Measurements from ENCODE around the gene MAP3K5.

The MAP3K5 gene

DNA sequence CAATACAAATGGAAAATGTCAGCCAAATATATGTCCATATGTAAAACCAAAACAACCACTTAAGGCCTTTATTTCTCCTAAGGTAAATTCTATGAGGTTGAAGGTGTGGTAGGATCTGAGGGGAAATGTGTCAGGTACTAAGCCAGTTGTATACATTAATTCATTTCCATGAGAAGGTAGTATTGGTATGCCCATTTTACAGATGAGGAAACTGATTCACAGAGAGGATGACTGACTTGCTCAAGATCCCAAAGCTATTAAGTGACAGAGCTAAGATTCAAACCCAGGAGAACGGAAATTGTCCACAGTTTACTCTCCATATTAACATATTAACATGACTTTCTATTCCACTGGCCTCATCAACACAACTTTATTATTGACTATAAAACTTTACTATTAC is 177.9 kb downstream of the MAP3K5 start:
- in situ Hi-C loops (cut with MboI; ENCODE audit: low sequenced_read_pairs), result no loop called here

DNA sequence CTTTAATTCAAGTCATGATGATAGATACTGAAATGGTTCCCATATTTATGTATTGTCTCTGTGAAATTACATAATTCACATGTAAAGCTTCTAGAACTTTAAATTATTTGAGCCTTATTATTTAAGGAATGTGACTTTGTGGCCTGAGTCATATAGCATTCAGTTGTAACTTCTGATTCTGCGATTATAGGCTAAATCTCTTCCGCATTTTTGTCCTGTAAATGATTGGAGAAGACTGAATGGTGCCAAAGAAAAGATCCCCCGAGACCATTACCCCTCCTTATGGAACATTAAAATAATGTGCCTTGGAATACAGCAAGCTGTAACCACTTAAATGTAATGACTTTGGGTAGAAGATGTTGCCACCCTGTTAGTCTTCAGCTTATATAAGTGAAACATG is 178.8 kb downstream of the MAP3K5 start:
- in situ Hi-C loops (cut with MboI; ENCODE audit: low sequenced_read_pairs), result no loop called here

DNA sequence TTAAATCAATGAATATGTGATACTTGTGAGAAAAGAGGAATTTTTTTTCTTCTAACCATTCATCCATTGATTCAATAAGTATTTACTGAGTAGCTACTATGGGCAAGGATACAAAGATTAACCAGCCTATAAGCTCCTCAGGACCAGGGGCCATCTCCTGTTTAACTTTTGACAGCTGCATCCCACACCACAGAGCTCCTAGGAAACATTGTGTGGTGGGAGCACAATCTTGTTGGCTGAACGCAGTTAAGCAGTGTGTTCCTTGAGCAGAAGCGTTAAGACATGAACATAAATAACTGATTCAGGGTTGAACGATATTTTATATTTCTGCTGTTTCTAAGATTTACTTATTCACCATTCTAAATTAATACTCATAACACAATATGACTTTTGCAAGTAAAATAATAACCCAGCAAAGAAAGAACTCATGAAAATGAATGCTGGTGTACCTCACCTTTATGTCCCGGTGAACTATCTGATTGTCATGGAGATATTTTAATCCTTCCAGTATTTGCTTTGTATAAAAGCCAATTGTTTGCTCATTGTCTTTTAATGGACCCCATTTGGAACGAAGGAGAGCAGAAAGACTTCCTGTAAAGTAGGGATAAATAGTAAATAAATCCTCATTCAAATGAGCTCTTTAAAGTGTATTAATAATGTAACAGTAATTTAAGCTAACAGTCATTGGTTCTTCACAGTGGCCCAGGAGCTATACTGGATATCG is 179.4 kb downstream of the MAP3K5 start:
- in situ Hi-C loops (cut with MboI; ENCODE audit: low sequenced_read_pairs), result no loop called here

GRCh38 chr6:136611746-136612145 is 180.5 kb downstream of the MAP3K5 start:
- in situ Hi-C loops (cut with MboI; ENCODE audit: low sequenced_read_pairs), result no loop called here

GRCh38 chr6:136611133-136611532 is 181.1 kb downstream of the MAP3K5 start:
- in situ Hi-C loops (cut with MboI; ENCODE audit: low sequenced_read_pairs), result no loop called here

DNA sequence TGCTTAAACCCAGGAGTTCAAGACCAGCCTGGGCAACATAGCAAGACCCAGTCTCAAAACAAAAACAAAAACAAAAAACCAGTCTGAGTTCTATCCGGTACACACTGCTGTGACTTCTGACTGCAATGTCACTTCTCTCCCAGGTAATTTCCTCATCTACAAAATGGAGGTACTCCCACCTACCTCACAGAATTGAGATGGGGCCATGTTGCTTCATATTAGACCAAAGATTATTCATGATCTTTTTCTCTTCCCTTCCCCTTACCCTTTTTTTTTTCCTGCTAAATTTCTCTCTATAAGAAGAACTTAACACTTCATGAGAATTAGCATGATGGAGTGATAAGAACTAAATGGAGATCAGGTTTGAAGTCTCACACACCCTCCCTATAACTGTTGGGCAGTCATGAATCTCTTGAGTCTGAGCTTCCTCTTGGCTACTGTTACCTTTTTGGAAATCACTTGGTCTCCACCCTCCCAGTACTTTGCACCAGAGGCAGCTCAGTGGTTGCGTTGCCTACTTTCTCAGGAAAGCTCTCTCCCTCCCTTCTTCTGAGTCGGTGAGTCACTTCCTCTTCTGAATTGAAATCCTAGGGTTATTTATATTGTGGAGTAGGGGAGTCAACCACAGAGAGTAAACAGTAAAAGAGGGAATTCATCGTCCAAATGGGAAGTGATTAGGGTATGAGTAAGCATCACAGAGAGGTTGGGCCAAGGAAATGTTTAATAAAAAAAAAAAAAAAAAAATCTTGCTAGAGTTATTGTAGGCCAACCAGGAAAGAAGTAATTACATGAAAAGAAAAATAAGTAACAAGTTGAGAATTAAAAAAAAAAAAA is 182.2 kb downstream of the MAP3K5 start:
- in situ Hi-C loops (cut with MboI; ENCODE audit: low sequenced_read_pairs), result no loop called here

DNA sequence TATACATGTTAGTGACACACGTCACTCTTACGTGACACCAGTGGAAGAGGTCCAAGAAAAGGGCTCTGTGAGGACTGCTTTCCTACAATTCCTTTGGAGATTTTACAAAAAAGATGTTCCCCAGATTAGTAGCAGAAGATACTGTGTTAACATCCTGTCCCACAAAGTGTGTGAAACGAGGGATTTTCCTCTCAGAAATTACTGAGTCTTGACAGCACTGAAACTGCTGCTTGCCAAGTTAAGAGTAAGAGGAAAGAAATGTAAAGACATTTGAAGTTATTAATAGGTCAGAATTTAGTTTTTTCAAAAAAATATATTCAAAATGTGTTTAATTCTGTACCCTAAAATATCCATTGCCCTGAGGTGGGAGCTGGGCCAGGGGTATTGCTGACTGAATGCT is 183.3 kb downstream of the MAP3K5 start:
- in situ Hi-C loops (cut with MboI; ENCODE audit: low sequenced_read_pairs), result no loop called here

DNA sequence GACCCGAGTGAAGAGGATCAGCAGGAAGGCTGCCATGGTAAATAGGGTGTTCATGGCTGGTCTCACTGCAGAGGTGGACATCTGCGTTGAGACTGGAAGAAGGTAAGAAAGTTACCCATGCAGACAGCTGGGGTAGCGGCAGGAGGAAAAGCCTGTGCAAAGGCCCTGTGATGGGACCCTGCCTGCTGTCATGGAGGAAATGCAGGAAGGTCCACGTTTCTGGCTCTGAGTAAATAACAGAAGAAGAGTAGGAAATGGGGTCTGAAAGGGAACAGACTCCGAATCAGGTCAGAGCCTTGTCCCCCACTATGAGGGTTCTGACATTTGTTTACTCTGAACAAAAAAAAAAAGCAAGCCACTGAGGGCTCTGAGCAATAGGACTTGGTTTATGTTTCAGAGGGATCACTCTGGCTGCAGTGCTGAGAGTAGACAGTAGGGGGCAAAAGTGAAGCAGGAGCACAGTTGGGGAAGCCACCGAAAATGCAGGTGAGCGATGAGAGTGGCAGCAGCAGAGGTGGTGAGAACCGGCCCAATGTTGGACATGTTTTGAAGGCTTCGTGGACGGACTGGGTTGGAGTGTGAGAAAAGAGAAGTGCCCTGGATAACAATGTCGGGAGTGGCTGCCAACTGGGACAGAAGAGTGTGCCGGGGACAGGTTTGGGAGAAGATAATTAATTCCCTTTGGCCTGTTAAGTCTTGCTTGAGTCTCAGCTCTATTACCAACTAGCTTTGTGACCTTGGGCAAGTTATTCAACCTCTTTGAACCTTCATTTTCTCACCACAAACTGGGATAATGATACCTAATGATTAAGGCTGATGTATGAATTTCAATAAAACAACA is 184.1 kb downstream of the MAP3K5 start:
- in situ Hi-C loops (cut with MboI; ENCODE audit: low sequenced_read_pairs), result no loop called here

DNA sequence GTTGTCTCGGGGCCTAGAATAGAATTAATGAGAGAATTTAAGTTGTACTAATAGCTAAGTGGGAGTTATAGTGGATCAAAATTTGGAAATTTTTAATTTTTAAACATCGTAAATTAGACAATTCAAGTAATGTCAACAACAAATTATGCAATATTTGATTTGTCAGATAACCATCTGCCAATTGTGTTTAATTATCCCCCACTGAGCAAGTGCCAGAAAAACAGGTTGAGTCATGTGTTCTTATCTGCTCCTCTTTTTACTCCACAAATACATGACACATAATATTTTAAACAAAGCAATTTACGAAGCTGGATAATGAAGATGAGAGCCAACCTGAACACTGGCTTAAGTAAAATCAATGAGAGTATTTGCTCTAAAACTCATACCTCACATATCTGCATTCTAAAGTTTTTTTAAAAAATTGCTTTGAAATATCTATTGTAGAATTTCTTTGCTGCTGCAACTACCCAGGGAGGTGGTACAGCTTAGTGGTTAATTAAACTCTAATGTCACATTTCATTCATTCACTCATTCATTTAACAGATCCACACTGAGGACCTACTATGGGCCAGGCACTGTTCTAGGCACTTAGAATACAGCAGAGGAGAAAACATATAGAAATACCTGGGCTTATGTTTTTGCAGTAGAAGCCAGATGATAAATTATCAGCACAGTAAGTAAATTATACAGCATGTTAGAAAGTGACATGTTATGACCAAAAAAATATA is 184.9 kb downstream of the MAP3K5 start:
- in situ Hi-C loops (cut with MboI; ENCODE audit: low sequenced_read_pairs), result no loop called here

- in situ Hi-C loops (cut with MboI; ENCODE audit: low sequenced_read_pairs), result no loop called here
Measured at GRCh38 chr6:136604928-136605510, 187.3 kb downstream of the MAP3K5 start.

DNA sequence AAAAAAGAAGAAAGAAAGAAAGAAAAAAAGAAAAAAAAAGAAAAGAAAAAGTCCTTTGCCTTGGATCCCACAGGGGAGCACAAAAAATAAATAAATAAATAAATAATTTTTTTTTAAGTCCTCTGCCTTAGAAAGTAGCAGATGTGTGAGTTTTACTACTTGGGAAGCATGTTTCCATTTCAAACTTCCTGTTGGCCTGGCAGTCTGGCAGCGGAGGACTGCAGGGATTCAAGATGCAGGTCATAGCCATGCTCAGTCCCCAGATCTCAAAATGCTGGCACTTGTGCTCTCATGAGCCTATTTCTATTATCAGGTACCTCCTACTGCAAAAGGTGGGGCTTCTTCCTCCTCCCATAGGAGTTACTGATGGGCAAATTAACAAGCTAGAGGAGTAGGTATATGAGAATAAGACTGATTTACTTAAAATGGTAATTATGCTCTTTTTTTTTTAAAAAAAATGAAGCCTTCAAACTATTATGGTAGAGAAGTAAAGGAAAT is 187.9 kb downstream of the MAP3K5 start:
- in situ Hi-C loops (cut with MboI; ENCODE audit: low sequenced_read_pairs), result no loop called here

DNA sequence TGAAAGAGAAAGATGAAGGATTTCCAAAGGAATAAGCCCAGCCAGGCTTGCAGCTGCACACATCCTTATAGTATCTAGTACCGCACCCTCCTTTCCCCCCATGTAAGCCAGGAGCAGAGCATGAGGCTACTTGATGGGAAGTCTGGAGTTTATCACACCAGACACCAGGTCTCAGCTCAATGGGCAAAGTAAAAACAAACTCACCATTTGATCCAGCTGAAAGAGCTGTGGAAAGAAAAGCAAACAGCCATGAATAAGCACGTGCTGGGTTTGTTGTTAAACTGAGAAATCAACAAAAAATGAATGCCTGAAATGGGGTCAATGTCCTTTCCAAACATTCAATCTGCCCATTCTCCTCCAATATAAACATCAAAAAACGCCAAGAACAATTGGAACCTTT is 191.5 kb downstream of the MAP3K5 start:
- in situ Hi-C loops (cut with MboI; ENCODE audit: low sequenced_read_pairs), result no loop called here

DNA sequence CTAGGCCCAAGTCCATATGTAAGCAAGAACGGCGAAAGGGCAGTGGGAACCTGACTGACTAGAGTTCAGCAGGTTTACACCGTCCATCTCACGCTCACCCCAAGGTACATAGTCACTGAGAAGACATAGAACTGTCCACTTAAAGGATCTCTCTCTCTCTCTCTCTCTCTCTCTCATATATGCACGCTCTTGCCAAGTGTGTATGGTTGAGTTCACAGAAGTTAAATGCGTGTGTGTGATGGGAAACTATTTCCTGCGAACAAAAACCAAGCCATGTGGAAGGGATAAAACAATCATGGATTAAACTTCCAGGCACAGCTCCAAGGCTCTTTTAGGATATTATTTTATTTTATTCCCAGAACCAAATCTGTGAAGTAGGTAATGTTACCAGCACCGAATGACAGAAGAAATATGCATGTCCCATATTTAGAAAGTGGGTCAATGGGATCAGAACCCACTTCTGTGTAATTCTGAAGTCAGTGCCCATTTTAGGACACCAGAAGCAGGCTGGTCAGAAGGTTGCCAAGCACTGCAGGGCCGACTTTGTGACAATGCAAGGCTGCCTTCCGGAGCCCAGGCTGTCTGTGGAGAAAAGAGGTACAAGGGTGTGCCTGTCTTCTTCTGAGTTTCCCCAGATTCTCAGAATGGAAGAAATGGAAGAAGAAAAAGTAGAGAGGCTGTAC is 192.8 kb downstream of the MAP3K5 start:
- in situ Hi-C loops (cut with MboI; ENCODE audit: low sequenced_read_pairs), result no loop called here

GRCh38 chr6:136598048-136598447 is 194.2 kb downstream of the MAP3K5 start:
- in situ Hi-C loops (cut with MboI; ENCODE audit: low sequenced_read_pairs), result no loop called here

DNA sequence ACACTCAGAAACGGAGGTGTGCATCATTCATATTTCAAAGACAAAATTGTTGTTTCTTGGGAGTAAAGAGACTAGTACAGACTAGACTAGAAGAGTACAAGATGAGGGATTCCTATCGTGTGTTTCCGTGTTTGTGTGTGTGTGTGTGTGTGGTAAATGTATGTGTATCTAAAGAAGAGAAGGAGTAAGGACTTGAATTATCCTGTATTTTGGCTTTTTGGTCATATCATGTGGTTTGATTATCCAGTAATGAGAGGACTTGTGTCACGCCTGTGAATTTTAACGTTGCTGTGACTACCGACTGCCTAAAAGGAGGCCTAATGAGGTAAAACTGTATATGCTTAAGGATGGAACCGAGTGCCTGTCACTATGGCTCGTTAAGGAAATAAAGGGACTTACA is 197.6 kb downstream of the MAP3K5 start:
- in situ Hi-C loops (cut with MboI; ENCODE audit: low sequenced_read_pairs), result no loop called here

DNA sequence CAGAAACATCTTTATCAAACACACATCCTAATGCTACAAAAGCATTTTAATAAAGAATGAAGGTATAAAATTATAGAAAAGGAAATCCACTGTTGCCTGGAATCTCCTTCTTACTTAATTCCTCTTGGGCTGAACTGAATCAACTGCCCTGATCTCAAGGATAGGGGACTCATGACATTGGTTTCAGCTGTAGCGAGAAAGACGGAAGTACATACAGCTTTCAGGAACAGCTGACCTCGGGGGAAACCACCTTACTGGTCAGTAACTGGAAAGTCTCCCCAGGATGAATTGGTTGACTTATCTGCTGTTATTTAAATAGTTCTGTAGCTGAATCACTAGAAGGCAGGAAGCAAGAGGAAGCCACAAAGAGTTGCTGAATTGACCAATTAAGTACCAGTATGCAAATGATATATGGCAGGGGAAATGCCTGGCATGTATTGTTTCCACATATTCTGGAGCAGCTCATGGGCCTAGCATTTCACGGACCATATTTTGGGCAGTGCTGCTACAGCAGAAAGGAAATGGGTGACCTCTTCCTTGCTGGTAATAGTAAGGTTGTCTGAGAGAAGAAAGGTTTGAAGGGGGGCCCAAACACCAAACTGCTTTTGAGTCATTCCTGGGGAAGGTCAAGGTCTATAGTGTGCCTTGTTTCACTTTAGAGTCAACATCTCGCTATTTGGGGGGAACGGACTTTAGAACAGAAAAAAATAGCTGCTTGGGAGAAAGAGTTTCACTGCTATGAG is 198.4 kb downstream of the MAP3K5 start:
- in situ Hi-C loops (cut with MboI; ENCODE audit: low sequenced_read_pairs), result no loop called here

DNA sequence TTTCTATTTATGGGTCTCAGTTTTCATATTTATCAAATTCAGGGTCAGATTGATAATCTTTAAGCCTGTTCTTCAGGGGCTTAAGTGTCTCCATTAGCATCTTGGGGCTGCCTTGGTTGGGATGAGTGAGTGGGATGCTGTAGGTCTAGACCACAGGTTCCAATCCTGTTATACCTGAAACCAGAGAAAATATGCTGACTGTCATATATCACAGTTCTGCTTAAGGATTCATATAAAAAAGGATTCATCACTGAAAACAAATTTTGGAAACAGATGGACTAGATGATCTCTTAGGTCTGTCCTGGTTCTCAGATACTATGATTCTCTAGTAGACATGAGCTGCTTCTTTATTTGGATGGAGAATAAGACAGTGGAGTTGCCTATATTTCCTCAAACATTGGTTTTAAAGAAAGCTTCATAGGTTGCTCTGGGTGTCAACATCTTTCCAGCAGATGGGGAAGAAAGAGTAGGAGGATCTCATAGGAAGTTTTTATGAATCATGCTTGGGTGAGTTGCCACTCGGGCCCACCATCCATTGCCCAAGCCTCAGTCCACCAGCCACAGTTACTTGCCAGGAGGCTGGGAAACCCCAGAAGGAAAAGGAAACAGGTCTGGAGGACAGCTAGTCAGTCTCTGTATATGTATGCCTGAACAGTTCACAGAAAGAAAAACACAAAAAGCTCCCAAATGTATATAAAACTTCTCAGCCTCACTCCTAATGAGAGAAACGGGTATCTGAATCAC is 199.2 kb downstream of the MAP3K5 start:
- in situ Hi-C loops (cut with MboI; ENCODE audit: low sequenced_read_pairs), result no loop called here

DNA sequence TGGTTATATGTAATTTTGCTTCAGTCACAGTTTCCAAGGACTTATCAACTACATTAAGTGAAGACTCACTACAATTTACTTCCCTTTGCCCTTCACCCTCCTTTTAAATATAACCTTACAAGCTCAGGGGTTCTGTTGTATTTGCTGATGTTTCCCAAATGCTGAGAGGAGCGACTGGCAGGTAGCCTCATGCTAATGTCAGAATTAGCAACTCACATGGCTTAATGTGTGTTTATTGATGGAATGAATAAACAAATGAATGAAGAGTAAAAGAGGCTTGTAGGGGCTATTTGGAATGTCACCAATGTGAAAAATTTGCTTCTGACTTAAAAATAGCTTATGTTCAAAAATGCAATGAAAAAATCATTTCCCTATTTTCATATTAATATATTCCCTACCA is 200.7 kb downstream of the MAP3K5 start:
- in situ Hi-C loops (cut with MboI; ENCODE audit: low sequenced_read_pairs), result no loop called here
